ENCODE results near the gene GDPD3.
A peak's percentile ranks its signal among the peaks of the same experiment; 100 is the strongest.

Gene GDPD3

DNA sequence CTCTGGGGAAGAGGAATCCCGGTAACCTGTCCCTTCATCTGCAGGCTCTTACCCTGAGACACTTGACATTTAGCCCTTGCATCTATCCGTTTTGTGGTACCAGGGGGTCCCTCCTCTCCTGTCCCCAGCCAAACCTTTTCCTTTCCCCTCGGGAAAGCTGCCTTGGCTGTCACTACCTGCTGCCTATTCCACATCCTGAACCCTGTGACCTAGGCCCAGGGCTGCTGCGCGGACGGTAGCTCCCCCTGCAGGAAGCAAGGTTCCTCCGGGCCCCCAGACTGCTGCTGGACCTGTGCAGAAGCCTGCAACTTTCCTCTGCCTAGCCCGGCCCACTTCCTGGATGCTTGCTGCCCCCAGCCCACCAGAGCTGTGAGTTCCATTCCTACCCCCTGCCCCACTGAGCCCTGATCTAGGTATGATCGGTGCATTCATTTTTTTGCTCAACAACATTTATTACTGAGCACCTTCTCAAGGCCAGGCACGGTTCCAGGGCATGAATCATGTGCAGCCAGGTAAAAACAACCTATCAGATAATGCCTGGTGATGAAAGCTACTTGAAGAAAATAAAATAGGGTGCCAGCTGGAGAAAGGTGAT, 58.3 kb downstream of the GDPD3 start:
- no peak overlapping the region for H3K4me3 ChIP-seq (ENCODE audit: low read depth, low read length)
- in situ Hi-C loops (cut with HindIII; ENCODE audit: low pct_ligation_motif_present, low sequenced_read_pairs) = no loop called here
- peak; percentile 78 for TF ChIP-seq CTCF (IDR thresholded peaks at IDR 0.05; ENCODE audit: low read depth, low read length, missing control alignments)
- DNase-seq = no peak
- no peaks in the 10 kb centered on the region for H3K27me3 ChIP-seq (replicated peaks)
- H3K27ac ChIP-seq = no peak overlapping the region
- H3K36me3 ChIP-seq (replicated peaks) = peaks cover 6% of the 10 kb centered on the region

All from brain microvascular endothelial cell (primary cell).